ENCODE results near the gene P2RY6.
"Not testable (repeated sequence)": the region's sequence is repeated elsewhere in the genome, so short reads cannot be mapped to it uniquely, and the experiment has no call there.

- TF ChIP-seq POLR2A (IDR thresholded peaks at IDR 0.05); CTCF (IDR thresholded peaks at IDR 0.05 in 4 of 5, conservative IDR thresholded peaks at IDR 0.05 in 1 of 5): not testable (repeated sequence)
Observed at GRCh38 chr11:73274191-73274590, 2.1 kb downstream of the P2RY6 start.
